DND-41 (cell line): ENCODE results near the gene NID2.
A peak's percentile ranks its signal among the peaks of the same experiment; 100 is the strongest.

Source experiments
- ATAC-seq: fragments of 200-7000 bp; cut with Tn5 transposase; 3 replicates; pipeline ENCODE4 v1.9.1; 2021; ENCODE audit warnings: low read depth; ENCODE audit not compliant: insufficient read depth
- DNase-seq: peaks from one replicate; pipeline ENCODE4 v3.0.0-alpha.2; 2020
- H2AFZ ChIP-seq: 2 replicates; pipeline ENCODE4 v1.6.0; 2012; ENCODE audit warnings: low read depth, low read length
- H3K27ac ChIP-seq: 2 replicates; pipeline ENCODE4 v1.5.1; 2012; ENCODE audit warnings: low read length, inconsistent platforms
- H3K27me3 ChIP-seq: fragments of 200-600 bp; sonication (generic); 2 replicates; pipeline ENCODE4 v1.6.0; 2012; ENCODE audit warnings: low read length, mild to moderate bottlenecking, inconsistent platforms; ENCODE audit not compliant: insufficient read depth, poor library complexity
- H3K36me3 ChIP-seq: 2 replicates; pipeline ENCODE4 v1.5.1; 2012; ENCODE audit warnings: low read length, inconsistent platforms; ENCODE audit not compliant: insufficient read depth
- H3K4me1 ChIP-seq: 2 replicates; pipeline ENCODE4 v1.5.1; 2012; ENCODE audit warnings: mild to moderate bottlenecking, low read length; ENCODE audit not compliant: insufficient read depth
- H3K4me2 ChIP-seq: 2 replicates; pipeline ENCODE4 v1.6.0; 2012; ENCODE audit warnings: mild to moderate bottlenecking, moderate library complexity, low read length, inconsistent platforms; ENCODE audit not compliant: insufficient read depth
- H3K4me3 ChIP-seq, 2 experiments: fragments of 200-600 bp in 1 of 2; shearing (Covaris generic) in 1 of 2; 2 replicates each; pipeline ENCODE4 v1.5.1; 2012 to 2016; ENCODE audit warnings: inconsistent platforms in 2 of 2, low read length in 2 of 2, mild to moderate bottlenecking in 2 of 2, low read depth in 1 of 2, moderate library complexity in 1 of 2
- H3K79me2 ChIP-seq: 2 replicates; pipeline ENCODE4 v1.6.0; 2012; ENCODE audit warnings: low read length, inconsistent platforms; ENCODE audit not compliant: insufficient read depth
- H3K9ac ChIP-seq: 2 replicates; pipeline ENCODE4 v1.6.0; 2012; ENCODE audit warnings: low read depth, mild to moderate bottlenecking, inconsistent platforms, low read length, moderate library complexity
- H3K9me3 ChIP-seq: 2 replicates; pipeline ENCODE4 v1.5.1; 2012; ENCODE audit warnings: low read length, moderate library complexity, mild to moderate bottlenecking, inconsistent platforms; ENCODE audit not compliant: insufficient read depth, severe bottlenecking
- H4K20me1 ChIP-seq: 2 replicates; pipeline ENCODE4 v1.6.0; 2012; ENCODE audit warnings: low read length; ENCODE audit not compliant: insufficient read depth
- CTCF ChIP-seq: IDR thresholded peaks from 2 replicates; pipeline ENCODE4 v1.5.1; 2012; ENCODE audit warnings: borderline replicate concordance, low read length, moderate library complexity, mild to moderate bottlenecking; ENCODE audit not compliant: poor library complexity, severe bottlenecking; ENCODE audit errors: extremely low read depth
- EZH2 ChIP-seq: IDR thresholded peaks from 3 replicates; pipeline ENCODE4 v1.6.1; 2012; ENCODE audit warnings: borderline replicate concordance, low read depth, mild to moderate bottlenecking, moderate library complexity, low read length, inconsistent platforms; ENCODE audit not compliant: severe bottlenecking

NID2 gene

GRCh38 chr14:52076334-52076733 lies 7.5 kb upstream of the NID2 start:
- Histone ChIP-seq H4K20me1 (no peaks in the 10 kb centered on the region), H2AFZ (no peak overlapping the region), H3K9me3 (no peaks in the 10 kb centered on the region), H3K27me3 (no peaks in the 10 kb centered on the region), H3K4me1 (peaks cover 10% of the 10 kb centered on the region), H3K9ac (no peak overlapping the region), H3K79me2 (no peaks in the 10 kb centered on the region), H3K4me3 (no peak overlapping the region), H3K36me3 (no peaks in the 10 kb centered on the region), H3K27ac (no peak overlapping the region), H3K4me2 (no peak overlapping the region)
- DNase-seq (no peak), ATAC-seq (no peak)
- TF ChIP-seq CTCF (no peak), EZH2 (no peak)

- Histone ChIP-seq H3K4me1 (peaks cover 10% of the 10 kb centered on the region), H4K20me1 (no peaks in the 10 kb centered on the region), H3K9me3 (no peaks in the 10 kb centered on the region), H3K36me3 (no peaks in the 10 kb centered on the region), H2AFZ (no peak overlapping the region), H3K27ac (no peak overlapping the region), H3K4me3 (no peak overlapping the region), H3K27me3 (no peaks in the 10 kb centered on the region), H3K79me2 (no peaks in the 10 kb centered on the region), H3K4me2 (no peak overlapping the region), H3K9ac (no peak overlapping the region)
- DNase-seq (no peak), ATAC-seq (no peak)
- no peak for TF ChIP-seq EZH2
- TF ChIP-seq CTCF = no peak
Measured at GRCh38 chr14:52075371-52075770, 6.5 kb upstream of the NID2 start.

GRCh38 chr14:52073251-52073650 lies 4.4 kb upstream of the NID2 start:
- DNase-seq = no peak
- Histone ChIP-seq H3K27me3 (no peaks in the 10 kb centered on the region), H3K4me1 (peaks cover 10% of the 10 kb centered on the region), H3K4me3 (no peak overlapping the region), H4K20me1 (no peaks in the 10 kb centered on the region), H3K4me2 (no peak overlapping the region), H3K27ac (no peak overlapping the region), H3K36me3 (no peaks in the 10 kb centered on the region), H3K9me3 (no peaks in the 10 kb centered on the region), H3K79me2 (no peaks in the 10 kb centered on the region), H2AFZ (no peak overlapping the region), H3K9ac (no peak overlapping the region)
- no peak for TF ChIP-seq EZH2
- no peak for TF ChIP-seq CTCF
- 0 out of 3 replicates have a peak, but pooled peaks have one; percentile 27 for ATAC-seq

GRCh38 chr14:52072266-52072780 lies 3.5 kb upstream of the NID2 start:
- H3K4me2 ChIP-seq = no peak overlapping the region
- peaks cover 10% of the 10 kb centered on the region for H3K4me1 ChIP-seq
- TF ChIP-seq EZH2 (no peak), CTCF (no peak)
- H3K27ac ChIP-seq = peak overlapping the region; percentile 28; the same call in 1 of the 2 replicates
- no peak overlapping the region for H3K4me3 ChIP-seq
- H3K9ac ChIP-seq = no peak overlapping the region
- DNase-seq = no peak
- H2AFZ ChIP-seq = no peak overlapping the region
- H4K20me1 ChIP-seq = no peaks in the 10 kb centered on the region
- no peaks in the 10 kb centered on the region for H3K36me3 ChIP-seq
- no peaks in the 10 kb centered on the region for H3K79me2 ChIP-seq
- no peaks in the 10 kb centered on the region for H3K9me3 ChIP-seq
- no peak for ATAC-seq
- no peaks in the 10 kb centered on the region for H3K27me3 ChIP-seq
